ENCODE measurements around the gene PADI1. TPM values are rescaled to one million over a fixed set of nuclear protein-coding genes. Genes with fewer than 3 reads are reported as not detected.

Gene PADI1, protein sequence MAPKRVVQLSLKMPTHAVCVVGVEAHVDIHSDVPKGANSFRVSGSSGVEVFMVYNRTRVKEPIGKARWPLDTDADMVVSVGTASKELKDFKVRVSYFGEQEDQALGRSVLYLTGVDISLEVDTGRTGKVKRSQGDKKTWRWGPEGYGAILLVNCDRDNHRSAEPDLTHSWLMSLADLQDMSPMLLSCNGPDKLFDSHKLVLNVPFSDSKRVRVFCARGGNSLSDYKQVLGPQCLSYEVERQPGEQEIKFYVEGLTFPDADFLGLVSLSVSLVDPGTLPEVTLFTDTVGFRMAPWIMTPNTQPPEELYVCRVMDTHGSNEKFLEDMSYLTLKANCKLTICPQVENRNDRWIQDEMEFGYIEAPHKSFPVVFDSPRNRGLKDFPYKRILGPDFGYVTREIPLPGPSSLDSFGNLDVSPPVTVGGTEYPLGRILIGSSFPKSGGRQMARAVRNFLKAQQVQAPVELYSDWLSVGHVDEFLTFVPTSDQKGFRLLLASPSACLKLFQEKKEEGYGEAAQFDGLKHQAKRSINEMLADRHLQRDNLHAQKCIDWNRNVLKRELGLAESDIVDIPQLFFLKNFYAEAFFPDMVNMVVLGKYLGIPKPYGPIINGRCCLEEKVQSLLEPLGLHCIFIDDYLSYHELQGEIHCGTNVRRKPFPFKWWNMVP
- 1 to 10 TPM in 1 of 4 donors, not detected in 3; 2.1 TPM for total RNA-seq

DNA sequence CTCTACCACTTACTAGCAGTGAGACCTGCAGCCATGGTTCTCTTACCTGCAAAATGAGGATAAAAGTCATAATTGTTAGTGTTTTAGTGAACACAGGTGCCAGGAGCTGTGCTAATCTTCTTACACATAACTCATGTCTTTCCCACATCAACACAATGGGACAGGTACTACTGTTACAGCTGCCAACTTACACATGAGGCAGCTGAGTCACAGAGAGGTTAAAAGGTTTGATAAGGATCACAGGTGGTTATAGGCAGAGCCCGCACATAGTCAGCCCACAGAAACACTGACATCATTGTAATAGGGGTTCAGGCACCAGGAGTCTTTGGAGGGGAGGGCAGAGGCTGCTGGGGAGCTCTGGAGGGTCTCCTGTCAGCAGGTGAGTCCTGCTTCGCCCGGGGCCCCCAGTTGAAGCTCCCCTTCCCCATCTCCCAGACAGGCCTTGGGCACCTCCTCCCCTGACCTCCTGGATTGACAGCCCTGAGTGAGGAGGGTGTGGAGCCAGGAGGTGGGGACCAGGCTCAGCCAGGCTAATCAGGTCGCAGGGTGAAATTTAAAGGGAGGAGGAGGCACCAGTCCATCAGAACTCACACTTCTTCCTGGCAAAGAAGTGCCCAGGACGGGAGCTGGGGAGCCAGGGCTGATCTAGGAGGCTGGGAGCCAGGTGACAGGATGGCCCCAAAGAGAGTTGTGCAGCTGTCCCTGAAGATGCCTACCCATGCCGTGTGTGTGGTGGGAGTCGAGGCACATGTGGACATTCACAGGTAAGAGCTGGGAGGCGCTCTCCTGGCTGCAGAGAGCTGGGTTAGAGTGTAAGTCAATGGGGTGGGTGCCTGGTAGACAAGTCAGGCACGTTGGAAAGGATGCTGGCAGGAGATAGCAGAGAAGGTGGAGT is at the start of gene PADI1:
Gene PADI1 (plus strand): TSS at position 583 of the 895 bp plus-strand sequence. CDS start 90 bp downstream, at position 673.
- no peak for TF ChIP-seq POLR2A (IDR thresholded peaks at IDR 0.05; ENCODE audit: low read depth)
- TF ChIP-seq EP300 (IDR thresholded peaks at IDR 0.05): no peak
- no peak for TF ChIP-seq POLR2AphosphoS5 (IDR thresholded peaks at IDR 0.05)
- TF ChIP-seq, protein P1, sequence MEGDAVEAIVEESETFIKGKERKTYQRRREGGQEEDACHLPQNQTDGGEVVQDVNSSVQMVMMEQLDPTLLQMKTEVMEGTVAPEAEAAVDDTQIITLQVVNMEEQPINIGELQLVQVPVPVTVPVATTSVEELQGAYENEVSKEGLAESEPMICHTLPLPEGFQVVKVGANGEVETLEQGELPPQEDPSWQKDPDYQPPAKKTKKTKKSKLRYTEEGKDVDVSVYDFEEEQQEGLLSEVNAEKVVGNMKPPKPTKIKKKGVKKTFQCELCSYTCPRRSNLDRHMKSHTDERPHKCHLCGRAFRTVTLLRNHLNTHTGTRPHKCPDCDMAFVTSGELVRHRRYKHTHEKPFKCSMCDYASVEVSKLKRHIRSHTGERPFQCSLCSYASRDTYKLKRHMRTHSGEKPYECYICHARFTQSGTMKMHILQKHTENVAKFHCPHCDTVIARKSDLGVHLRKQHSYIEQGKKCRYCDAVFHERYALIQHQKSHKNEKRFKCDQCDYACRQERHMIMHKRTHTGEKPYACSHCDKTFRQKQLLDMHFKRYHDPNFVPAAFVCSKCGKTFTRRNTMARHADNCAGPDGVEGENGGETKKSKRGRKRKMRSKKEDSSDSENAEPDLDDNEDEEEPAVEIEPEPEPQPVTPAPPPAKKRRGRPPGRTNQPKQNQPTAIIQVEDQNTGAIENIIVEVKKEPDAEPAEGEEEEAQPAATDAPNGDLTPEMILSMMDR (IDR thresholded peaks at IDR 0.05): no peak
- H3K27me3 ChIP-seq: peaks cover 0 to 34% (median 0%) of the 10 kb centered on the region in 4 donors
- H3K4me3 ChIP-seq: no peak within 1 kb of the TSS
- H3K9me3 ChIP-seq: no peaks in the 10 kb centered on the region
- DNase-seq (ENCODE audit: extremely low spot score): no peak
- no peak within 1 kb of the TSS for H3K27ac ChIP-seq (replicated peaks in 1 of 4)
- WGBS: 84% methylated on average over 9 of the region's 9 CpGs
- intact Hi-C loops (cut with DNase I): no loop called here
- no peaks in the 10 kb centered on the region for H3K36me3 ChIP-seq
- no peaks in the 10 kb centered on the region for H3K4me1 ChIP-seq

- Histone ChIP-seq H3K27ac (replicated peaks in 1 of 4) (no peak overlapping the region), H3K36me3 (no peaks in the 10 kb centered on the region), H3K4me1 (no peaks in the 10 kb centered on the region), H3K27me3 (peaks cover 0 to 33% (median 2%) of the 10 kb centered on the region in 4 donors), H3K4me3 (no peak overlapping the region), H3K9me3 (peaks cover 0 to 46% (median 32%) of the 10 kb centered on the region in 4 donors)
- TF ChIP-seq, protein P1 (IDR thresholded peaks at IDR 0.05): no peak
- TF ChIP-seq POLR2AphosphoS5 (IDR thresholded peaks at IDR 0.05): no peak
- TF ChIP-seq EP300 (IDR thresholded peaks at IDR 0.05): no peak
- no peak for TF ChIP-seq POLR2A (IDR thresholded peaks at IDR 0.05; ENCODE audit: low read depth)
- 39% methylated on average over 2 of the region's 2 CpGs for WGBS
- intact Hi-C loops (cut with DNase I): no loop called here
- no peak for DNase-seq (ENCODE audit: extremely low spot score)
Observed at GRCh38 chr1:17155257-17155920, 49.5 kb upstream of the PADI1 start.

- Histone ChIP-seq H3K9me3 (peaks cover 0 to 46% (median 32%) of the 10 kb centered on the region in 4 donors), H3K27ac (replicated peaks in 1 of 4) (no peak overlapping the region), H3K4me3 (no peak overlapping the region), H3K4me1 (no peaks in the 10 kb centered on the region), H3K36me3 (no peaks in the 10 kb centered on the region), H3K27me3 (peaks cover 0 to 26% (median 0%) of the 10 kb centered on the region in 4 donors)
- no peak for DNase-seq (ENCODE audit: extremely low spot score)
- 71% methylated on average over 3 of the region's 3 CpGs for WGBS
- no peak for TF ChIP-seq POLR2AphosphoS5 (IDR thresholded peaks at IDR 0.05)
- no peak for TF ChIP-seq POLR2A (IDR thresholded peaks at IDR 0.05; ENCODE audit: low read depth)
- TF ChIP-seq, protein P1 (IDR thresholded peaks at IDR 0.05): no peak
- intact Hi-C loops (cut with DNase I): no loop called here
Observed at GRCh38 chr1:17156108-17156507, 48.8 kb upstream of the PADI1 start.

- H3K27me3 ChIP-seq: peaks cover 0 to 27% (median 1%) of the 10 kb centered on the region in 4 donors
- 100% methylated on average over 2 of the region's 2 CpGs for WGBS
- intact Hi-C loops (cut with DNase I): no loop called here
Observed at GRCh38 chr1:17158961-17159360, 46.0 kb upstream of the PADI1 start.

More at GRCh38 chr1:17158961-17159360, 46.0 kb upstream of the PADI1 start:
- TF ChIP-seq POLR2AphosphoS5 (IDR thresholded peaks at IDR 0.05): no peak
- TF ChIP-seq POLR2A (IDR thresholded peaks at IDR 0.05; ENCODE audit: low read depth): no peak
- TF ChIP-seq, protein P1 (IDR thresholded peaks at IDR 0.05): no peak
- no peak for TF ChIP-seq EP300 (IDR thresholded peaks at IDR 0.05)
- H3K27ac ChIP-seq (replicated peaks in 1 of 4): no peak overlapping the region
- no peaks in the 10 kb centered on the region for H3K36me3 ChIP-seq
- no peaks in the 10 kb centered on the region for H3K4me1 ChIP-seq
- no peak overlapping the region for H3K4me3 ChIP-seq
- no peak for DNase-seq (ENCODE audit: extremely low spot score)
- H3K9me3 ChIP-seq: peaks cover 0 to 20% (median 12%) of the 10 kb centered on the region in 4 donors
